ENCODE data around the gene ZNF593OS.

ZNF593OS gene

DNA sequence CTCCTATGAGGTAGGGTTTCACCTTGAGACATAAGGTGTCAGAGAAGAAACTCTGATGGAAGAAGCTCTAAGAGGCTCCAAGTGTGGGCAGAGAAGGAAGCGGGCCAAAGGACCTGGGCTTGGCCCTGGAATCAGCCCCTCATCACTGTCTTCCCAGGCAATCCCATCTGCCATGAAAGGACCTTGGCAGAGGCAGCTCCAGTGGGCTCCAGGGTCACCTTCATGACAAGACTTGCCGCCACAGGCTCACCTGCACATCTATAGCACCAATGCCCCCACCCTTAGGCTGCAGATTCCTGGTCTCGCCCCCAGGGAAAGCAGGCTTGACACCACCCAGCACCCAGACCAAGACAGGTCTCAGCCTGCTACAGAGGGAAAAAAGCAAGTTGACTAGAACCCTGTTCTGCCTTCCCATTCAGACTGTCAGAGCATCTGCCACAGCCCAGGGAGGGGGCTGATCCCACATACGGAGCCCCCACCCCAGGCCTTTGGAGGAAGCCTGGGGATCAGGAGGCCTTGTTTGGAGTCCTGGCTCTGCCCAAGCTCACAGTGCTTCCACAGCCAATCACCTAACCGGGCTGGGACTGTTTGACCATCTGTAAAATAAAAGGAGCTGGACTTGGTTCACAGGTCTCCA is 13.2 kb downstream of the ZNF593OS start:
- DNase-seq, result no peak

DNA sequence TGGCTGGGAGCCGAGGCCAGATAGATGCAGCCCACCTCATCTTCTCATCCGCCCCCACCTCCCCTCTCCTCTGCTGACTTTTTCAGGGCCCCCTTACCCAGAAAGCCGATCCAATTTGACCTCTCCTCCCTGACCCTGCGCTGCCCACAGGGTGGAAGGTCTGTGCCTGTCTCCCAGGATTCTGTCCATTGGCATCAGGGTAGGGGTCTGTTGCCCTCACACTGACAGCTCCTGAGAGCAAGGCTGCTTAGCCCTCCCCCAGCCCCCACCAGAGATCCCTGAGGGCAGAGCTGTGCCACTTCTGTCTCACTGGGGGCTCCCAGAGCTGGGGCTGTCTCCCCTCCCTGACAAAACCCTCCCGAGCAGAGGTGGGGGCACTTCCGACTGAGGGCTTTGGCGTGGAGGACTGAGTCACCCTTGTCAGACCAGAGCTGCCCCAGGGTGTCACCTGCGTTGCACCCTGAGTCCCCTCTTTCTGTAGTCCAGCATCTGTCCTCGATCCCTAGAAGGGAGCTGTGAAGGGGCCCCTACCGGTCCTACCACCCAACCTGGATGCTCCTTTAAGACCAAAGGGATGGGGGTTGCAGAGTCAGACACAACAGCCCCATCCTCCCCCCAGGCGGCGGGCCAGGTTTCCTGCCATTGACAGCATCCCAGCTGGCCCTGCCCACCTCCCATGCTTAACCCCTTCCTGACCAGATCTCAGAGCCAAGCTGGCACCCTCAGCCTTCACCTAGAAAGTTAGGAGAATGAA is 15.2 kb downstream of the ZNF593OS start:
- DNase-seq, result no peak

DNA sequence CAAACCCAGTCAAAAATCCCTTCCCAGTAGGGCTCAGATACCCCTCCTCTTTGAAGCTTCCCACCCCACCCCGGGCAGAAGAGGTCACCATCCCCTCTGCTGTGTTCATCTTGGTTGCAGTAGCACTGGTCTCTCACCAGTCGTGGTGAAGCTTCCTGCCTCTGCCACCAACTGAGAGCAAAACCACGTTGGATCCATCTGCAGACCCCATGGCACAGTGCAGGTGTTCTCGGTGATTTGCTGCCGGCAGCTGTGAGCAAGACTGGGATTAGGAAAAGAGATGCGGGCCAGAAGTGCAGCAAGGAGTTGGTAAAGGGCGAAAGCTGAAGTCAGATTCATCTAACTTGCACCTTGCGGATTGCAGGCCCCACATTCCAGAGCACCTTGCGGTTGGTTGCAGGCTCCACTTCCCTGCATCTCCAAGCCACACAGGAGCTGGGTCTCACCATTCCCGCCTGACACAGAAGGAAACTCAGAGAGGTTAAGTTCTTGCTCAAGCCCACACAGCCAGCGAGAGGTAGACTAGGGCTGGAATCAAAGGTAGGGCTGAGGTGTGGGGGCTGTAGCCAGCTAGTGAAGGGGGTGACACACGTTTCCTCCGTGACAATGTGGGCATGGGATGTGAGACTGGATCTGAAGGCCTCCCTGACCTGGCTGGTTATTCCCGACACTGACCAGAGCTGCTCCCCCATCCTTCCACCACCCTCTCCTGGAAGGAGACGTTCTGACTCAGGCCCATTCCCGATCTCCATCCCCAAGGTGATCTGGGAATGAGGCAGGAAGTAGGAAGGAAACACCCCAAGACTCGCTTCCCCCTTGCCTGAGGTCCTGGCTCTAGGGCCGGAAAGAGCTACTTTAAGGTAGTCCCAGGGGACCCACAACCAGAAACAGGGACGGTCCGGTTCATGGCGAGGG is 16.0 kb downstream of the ZNF593OS start:
- no peak for DNase-seq

DNA sequence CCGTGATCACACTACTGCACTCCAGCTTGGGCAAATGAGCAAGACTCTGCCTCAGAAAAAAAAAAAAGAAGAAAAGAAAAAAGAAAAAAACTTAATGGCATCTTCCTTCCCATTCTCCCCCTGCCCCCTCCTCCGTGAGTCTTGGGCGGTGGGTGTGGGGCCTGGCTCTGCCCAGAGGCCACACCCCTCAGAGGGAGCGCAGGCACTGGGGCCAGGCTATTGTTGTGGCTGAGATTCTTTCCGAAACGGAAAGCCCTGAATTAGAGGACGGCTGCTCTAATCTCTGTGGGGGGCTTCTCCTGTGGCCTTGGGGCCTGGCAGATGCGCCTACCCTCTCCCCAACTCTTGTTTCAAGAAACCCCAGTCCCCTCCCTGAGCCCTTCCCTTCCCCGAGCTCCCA is 16.9 kb downstream of the ZNF593OS start:
- DNase-seq, result no peak

DNA sequence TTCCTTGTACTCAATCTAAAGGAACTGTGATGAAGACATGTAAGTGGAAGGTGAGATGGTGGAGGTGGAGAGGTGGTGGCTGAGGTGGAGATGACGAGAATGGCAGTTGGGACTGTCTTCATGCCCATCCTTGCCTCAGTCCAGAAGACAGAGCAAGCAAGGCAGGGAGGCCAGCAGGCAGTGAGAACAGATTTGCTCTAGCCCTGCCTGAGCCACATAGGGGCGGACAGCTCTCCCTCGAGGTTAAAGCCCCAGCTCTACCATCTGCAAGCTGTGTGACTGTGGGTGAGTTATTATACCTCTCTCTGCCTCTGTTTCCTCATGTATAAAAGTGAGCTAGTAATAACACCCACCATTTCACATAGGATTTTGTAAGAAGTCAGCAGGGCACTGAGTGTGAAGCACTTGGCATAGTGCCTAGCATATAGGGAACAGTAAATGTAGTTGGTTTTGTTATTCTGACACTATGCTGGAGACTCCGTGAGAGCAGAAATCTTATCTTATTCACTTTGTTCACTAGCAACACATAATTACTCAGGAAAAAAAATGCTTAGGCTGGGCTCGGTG is 17.6 kb downstream of the ZNF593OS start:
- DNase-seq, result peak; percentile 29

DNA sequence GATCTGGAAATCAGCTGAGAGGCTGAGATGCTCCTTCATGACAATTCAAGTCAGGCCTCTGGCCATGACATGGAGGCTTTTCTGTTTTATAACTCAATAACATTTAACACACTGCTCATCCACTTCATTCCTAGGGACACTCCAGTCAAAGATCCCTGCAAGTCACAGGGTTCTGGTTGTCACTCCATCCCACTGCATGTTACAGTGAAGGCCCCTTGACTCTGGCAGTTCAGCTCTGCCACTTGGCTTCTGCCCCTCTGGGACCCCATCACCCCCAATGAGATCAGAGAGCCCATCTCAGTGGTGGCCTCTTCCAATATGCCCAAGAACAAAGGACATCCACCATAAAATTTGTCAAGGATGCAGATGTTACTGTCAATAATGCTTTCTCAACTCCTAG is 22.7 kb downstream of the ZNF593OS start:
- DNase-seq, result no peak

DNA sequence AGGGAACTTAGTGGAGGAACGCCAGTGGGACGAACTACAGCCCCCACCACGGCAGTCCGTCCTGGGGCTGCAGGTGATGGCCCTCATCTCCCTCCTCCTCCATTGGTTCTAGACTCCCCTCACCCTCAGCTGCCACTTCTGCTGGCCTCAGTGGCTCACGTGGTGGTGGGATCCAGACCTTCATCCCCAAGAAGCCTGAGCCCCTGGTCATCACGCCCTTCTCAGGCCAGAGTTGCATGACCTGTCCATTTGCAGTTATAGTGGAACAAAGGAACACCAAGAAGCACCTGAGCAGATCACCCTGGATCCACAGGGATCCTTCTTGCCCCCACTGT is 25.7 kb downstream of the ZNF593OS start:
- DNase-seq, result no peak

DNA sequence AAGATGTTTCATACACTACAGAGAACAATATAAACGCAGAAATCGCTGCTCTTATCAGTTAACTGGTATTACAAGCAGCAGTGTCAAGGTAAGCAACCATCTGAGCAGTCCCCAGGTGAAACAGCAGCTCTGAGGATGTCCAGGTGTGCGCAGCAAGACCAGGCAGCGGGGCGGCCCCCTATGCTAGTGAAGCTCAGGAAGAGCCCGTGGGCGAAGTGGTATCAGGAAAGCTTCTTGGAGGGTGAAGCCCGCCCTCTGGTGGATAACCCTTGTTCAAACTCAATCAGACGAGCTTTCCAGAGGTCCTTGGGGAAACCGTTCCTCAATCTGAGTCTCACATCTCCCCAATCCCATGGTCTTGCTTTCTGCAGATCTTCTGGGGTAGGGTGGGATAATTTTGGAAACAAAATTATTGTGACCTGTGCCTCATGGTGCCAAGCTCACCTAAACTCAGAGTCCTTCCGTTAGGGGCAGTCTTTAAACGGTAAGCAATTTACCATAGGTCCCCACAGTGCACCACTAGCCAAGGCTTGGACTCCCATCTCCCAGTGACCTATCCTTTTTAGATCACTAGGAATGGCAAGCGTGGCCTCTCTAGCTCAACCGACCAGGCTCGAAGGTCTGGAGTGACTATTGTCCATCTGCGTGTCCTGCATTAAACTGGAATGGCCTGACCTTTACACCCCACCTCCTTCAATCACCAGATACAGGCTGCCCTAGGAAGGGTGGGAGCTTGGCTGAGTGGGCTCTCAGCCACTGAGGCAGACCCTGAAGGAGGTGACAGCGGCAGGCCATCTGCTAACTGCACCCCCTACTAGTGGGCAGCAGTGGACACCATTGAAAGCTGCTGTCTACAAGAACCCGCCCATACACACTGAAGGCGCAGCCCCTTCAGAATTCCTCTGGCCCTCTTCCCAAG is 26.3 kb downstream of the ZNF593OS start:
- peak; percentile 92 for DNase-seq

DNA sequence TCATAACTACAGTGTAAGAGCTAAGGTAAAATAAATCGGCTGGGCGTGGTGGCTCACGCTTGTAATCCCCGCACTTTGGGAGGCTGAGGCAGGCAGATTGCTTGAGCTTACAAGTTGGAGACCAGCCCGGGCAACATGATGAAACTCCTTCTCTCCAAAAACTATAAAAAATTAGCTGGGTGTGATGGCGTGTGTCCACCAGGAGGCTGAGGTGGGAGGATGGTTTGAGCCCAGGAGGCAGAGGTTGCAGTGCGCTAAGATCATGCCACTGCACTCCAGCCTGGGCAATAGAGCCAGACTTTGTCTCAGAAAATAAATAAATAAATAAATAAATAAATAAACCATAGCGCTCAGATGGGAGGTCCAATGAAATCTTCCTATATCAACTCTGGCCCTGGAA is 29.5 kb downstream of the ZNF593OS start:
- no peak for DNase-seq

DNA sequence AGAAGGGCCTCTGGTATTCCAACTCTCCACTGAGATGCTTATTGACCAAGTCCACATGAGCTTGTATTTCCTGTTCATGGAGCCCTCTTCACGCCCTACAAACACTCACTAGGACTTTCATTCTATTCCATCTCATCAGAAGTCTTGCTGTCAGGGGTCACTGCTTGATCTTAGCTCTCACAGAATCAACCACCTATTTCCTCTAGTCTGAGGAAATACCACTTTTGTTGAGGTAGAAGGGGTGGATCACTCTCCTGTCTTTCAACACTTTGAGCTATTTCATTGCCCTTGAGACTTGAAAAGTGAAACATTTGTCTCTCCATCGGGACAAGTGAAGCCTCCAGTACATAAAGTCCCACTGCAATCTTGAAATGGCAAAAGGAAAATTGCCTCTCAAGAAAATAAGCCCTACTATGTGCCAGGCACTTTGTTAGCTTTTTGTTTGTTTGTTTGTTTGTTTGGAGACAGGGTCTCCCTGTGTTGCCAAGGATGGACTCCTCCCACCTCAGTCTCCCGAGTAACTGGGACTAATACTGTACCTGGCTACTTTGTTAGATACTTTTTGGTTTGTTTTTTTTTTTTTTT is 32.6 kb downstream of the ZNF593OS start:
- peak; percentile 62 for DNase-seq

DNA sequence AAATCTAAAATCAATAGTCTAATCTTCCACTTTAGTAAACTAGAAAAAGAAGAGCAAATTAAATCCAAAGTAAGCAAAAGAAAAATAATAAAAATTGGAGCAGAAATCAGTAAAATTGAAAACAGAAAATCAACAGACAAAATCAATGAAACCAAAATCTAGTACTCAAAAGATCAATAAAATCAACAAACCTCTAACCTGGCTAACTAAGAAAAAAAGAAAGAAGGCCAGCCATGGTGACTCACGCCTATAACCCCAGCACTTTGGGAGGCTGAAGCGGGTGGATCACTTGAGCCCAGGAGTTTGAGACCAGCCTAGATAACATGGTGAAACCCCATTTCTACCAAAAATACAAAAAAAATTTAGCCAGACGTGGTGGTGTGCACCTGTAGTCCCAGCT is 37.2 kb downstream of the ZNF593OS start:
- DNase-seq, result no peak

DNA sequence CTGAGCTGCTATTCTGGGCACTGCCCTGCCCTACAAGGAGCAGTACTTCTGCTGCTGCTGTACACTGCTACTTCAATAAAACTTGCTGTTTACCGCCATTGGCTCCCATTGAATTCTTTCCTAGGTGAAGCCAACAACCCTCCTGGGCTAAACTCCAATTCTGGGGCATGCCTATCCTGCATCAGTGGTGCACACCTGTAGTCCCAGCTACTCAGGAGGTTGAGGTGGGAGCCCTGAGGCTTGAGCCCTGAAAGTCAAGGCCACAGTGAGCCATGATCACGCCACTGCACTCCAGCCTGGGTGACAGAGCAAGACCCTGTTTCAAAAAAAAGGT is 38.8 kb downstream of the ZNF593OS start:
- DNase-seq, result no peak

DNA sequence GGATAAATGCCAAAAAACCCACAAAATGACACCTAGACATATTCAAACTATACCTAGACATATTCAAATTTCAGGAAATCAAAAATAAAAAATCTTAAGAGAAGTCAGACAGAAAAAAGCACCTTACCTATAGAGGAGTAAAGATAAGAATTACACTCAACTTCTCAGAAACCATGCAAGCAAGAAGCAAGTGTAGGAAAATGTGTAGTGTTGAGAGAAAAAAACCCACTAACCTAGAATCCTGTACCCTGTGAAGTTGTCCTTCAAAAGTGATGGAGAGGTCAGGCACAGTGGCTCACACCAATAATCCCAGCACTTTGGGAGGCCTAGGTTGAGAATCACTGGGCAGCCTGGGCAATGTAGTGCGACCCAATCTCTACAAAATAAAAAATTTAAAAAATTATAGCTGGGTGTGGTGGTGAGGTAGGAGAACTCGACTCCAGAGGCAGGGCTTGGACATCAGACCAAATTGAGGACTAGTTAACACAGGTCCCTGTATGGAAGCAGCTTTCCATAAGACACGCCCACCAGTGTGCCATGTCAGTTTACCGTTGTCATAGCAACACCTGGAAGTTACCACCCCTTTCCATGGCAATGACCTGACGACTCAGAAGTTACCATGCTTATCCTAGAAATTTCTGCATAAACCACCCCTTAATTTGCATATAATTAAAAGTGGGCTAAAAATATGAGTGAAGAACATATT is 39.4 kb downstream of the ZNF593OS start:
- DNase-seq, result peak; percentile 28

DNA sequence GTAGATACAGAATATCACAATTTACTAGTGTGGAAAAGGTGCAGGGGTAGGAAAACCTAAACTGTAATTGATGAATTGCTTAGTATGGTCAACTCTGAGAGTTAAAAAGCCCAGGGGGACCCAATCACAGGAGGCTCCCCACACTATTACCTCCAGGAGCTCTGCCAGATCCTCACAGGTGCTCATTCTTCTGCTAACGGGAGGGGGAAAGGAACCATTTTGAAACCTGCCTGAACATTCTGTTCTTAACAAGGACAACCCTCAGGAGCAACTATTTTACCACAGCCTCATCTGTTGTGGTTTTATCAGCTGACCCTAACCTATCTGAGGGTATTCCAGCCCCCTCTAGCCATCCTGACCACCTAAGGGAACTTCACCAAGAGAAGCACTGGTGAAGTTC is 40.9 kb downstream of the ZNF593OS start:
- DNase-seq, result peak; percentile 24

DNA sequence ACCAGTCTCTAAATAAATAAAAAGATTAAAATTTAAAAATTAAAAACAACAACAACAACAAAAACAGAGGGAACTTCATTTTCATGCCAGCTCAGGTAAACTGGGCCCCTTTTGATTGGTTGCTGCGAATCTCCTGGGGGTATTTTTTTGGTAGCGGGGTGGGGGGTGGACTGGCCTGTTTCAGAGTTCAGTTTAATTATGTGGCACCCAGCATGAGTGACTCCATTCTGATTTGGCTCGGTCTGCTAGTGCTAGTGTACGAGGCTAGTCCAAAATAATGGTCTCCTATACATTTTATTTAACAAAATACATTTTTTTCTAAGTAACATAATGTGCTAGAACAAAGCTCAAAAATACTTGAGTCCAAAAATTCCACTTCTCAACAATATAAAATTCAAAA is 41.9 kb downstream of the ZNF593OS start:
- DNase-seq, result no peak

DNA sequence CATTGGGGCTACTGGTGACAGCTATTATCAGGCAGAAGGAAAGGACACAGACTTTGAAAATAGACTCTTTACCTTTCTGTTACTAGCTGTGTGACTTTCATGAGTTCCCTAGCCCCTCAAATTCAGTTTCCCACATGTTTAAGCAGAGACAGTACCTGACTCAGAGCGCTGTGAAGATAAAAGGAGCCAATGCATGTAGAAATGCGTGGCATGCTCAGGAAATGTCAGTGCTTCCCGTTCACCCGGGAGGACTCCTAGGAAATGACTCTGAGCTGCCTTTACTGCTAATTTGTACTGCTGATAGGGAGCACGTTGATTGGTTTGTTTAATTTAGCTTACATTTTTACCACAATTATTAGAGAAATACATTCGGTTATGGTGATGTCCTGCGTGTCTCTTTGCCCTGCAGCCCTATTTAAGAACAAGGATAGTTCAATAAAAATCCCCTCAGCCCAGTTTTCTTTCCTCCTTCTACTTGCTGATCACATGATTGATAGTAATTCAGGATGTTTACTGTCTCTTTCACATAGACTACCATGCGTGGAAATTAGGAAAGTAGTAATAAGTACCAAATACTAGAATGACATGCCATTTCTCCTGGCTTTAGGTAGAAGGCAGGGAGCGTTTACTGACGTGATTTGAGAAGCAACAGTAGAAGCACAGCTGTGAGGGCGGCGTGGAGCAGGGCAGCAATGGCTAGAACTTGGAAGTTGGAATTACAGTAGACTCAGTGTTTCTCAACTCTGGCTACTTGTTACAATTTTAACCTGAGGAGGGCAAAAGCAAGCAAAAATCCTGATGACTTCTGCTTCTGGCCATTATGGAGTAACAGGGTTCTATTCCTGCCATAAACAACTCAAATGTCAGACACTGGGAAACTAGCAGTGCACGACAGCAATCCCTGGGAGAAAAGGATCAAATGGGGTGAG is 44.1 kb downstream of the ZNF593OS start:
- peak; percentile 85 for DNase-seq

DNA sequence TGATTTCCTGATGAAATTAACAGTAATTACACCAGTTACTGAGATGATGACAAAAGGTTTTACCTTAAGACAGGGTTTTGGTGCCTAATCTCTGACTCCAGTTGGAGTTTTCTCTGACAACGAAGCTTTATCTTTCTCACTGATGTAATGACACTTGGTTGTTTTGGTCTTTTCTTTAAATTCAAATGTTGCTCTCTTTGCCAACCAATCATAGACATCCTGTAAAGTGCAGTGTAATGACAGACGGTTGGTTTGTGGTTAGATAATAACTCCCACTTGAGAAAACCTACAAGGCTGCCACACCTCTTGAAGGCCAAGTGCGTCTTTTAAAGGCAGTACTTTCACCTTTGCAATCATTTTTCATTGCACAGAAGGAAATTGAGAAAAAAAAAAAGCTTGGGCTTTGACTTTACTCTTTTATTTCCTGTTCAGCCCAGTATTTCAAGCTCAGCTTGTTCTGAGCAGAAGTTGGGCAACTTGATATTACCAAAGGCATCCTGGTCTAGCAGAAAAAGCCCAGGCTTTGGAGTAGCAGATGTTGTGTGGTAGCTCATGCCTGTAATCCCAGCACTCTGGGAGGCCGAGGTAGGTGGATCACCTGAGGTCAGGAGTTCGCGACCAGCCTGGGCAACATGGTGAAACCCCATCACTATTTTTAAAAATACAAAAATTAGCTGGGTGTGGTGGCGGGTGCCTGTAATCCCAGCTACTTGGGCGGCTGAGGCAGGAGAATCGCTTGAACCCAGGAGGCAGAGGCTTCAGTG is 45.1 kb downstream of the ZNF593OS start:
- peak; percentile 99 for DNase-seq

DNA sequence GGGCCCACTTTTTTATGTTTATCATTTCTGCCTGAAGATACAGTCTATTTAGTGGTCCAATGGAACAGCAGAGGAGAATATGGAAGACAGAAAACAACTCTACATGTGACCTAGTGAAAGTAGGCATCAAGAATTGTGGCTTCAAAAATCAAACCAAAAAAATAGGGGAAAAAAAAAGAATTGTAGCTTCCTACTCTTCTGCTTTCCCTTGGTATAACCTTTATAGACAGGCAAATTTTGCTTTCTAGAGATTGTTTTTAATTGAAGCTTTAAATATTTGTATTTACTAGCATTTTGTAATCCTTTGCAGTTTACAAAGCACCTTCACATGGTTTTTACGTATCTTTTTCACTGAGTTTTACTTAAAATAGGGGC is 45.7 kb downstream of the ZNF593OS start:
- no peak for DNase-seq

DNA sequence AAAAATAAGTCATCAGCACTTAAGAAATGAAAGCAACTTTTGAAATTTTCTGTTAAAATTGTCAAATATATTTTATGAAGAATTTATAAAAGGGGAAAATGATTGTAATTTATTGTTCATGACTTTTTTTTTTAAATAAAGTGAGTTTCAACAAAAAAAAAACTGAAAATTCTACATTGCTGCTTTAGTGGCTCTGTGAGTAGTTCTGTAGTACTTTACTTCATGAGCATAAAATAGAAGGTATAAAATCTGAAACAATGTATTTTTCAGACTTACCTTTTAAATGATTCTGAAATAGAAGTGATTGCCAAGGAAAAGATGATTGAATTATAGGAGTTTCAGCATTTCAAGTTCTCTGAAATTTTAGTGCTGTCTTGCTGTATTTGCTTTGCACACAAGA is 46.2 kb downstream of the ZNF593OS start:
- peak; percentile 68 for DNase-seq
